GM21367 (cell line): ENCODE results near the gene RFC1.
"Not testable (repeated sequence)": the region's sequence is repeated elsewhere in the genome, so short reads cannot be mapped to it uniquely, and the experiment has no call there.

ENCODE experiments used
- ATAC-seq: cut with Tn5 transposase; IDR thresholded peaks from one replicate; pipeline ENCODE4 v1.9.1; 2021; ENCODE audit not compliant: unreplicated experiment

Gene RFC1

GRCh38 chr4:39312816-39313215, 53.3 kb downstream of the RFC1 start:
- no peak for ATAC-seq

GRCh38 chr4:39308611-39309010, 57.6 kb downstream of the RFC1 start:
- no peak for ATAC-seq

- ATAC-seq: no peak
These were observed 60.1 kb downstream of the RFC1 start for GRCh38 chr4:39305912-39306677.

- ATAC-seq: no peak
These were observed 61.5 kb downstream of the RFC1 start for GRCh38 chr4:39304651-39305050.

GRCh38 chr4:39303871-39304270, 62.3 kb downstream of the RFC1 start:
- ATAC-seq: no peak

- ATAC-seq: no peak
These were observed 63.3 kb downstream of the RFC1 start for GRCh38 chr4:39302901-39303300.

GRCh38 chr4:39295784-39296183, 70.4 kb downstream of the RFC1 start:
- no peak for ATAC-seq

GRCh38 chr4:39292433-39292832, 73.7 kb downstream of the RFC1 start:
- ATAC-seq: not testable (repeated sequence)

- ATAC-seq: no peak
These were observed 74.5 kb downstream of the RFC1 start for GRCh38 chr4:39291686-39292085.

GRCh38 chr4:39287223-39287622, 78.9 kb downstream of the RFC1 start:
- ATAC-seq: no peak

- ATAC-seq: no peak
These were observed 79.9 kb downstream of the RFC1 start for GRCh38 chr4:39286263-39286662.

GRCh38 chr4:39285853-39286252, 80.3 kb downstream of the RFC1 start:
- ATAC-seq: no peak

- no peak for ATAC-seq
These were observed 80.9 kb downstream of the RFC1 start for GRCh38 chr4:39285111-39285795.

- ATAC-seq: no peak
These were observed 85.4 kb downstream of the RFC1 start for GRCh38 chr4:39280770-39281169.

- no peak for ATAC-seq
These were observed 86.7 kb downstream of the RFC1 start for GRCh38 chr4:39279416-39279815.

- ATAC-seq: no peak
These were observed 87.7 kb downstream of the RFC1 start for GRCh38 chr4:39278476-39278875.

GRCh38 chr4:39277661-39278060, 88.5 kb downstream of the RFC1 start:
- ATAC-seq: not testable (repeated sequence)

- no peak for ATAC-seq
These were observed 91.7 kb downstream of the RFC1 start for GRCh38 chr4:39274503-39274902.

GRCh38 chr4:39263895-39264294, 102.3 kb downstream of the RFC1 start:
- ATAC-seq: no peak

- no peak for ATAC-seq
These were observed 106.4 kb downstream of the RFC1 start for GRCh38 chr4:39259571-39260330.

- ATAC-seq: no peak
These were observed 109.7 kb downstream of the RFC1 start for GRCh38 chr4:39256436-39256835.

- ATAC-seq: no peak
These were observed 110.3 kb downstream of the RFC1 start for GRCh38 chr4:39255871-39256270.
